NCI-H2081 treated with DMSO at 0.1 percent for 48 hours (cell line): ENCODE results near the gene HOXB4.

ENCODE experiments used
- DNase-seq: peaks from one replicate; lab custom pipeline; 2025; lab: John Stamatoyannopoulos, UW

The HOXB4 gene

DNA sequence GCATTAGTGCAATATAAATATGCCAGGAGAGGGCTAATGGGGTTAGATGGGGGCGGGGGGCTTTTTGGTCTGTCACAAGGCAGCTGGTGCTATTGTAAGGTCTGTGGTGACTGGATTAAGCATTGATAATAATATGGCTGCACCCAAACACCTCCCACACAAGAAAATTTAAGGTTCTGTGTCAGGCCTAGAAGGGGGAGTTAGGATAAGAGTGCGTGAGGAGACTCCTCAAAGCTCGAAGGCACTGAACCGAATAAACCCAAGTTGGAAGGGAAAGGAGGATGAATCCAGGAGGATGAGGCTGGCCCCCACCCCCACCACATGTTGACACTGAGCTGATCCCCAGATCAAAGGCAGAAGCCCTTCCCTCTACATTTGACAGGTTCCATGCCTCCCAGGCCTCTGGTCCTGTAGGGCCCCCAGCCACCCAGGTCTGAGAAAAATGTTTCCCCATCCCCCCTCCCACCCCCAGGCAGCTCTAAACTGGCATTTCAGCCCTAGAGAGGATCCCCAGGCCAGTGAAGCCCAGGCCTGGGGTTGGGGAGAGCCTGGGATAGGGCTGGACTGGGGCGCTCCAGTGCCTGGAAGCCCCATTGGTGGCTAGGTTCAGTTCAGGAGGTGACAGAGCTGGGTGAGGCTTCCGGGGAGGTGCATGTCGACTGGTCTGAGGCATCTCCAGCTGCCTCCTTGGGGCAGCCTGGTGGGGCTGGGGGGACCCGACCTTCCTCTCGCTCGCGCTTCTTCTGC is 49.0 kb downstream of the HOXB4 start:
- DNase-seq = no peak

DNA sequence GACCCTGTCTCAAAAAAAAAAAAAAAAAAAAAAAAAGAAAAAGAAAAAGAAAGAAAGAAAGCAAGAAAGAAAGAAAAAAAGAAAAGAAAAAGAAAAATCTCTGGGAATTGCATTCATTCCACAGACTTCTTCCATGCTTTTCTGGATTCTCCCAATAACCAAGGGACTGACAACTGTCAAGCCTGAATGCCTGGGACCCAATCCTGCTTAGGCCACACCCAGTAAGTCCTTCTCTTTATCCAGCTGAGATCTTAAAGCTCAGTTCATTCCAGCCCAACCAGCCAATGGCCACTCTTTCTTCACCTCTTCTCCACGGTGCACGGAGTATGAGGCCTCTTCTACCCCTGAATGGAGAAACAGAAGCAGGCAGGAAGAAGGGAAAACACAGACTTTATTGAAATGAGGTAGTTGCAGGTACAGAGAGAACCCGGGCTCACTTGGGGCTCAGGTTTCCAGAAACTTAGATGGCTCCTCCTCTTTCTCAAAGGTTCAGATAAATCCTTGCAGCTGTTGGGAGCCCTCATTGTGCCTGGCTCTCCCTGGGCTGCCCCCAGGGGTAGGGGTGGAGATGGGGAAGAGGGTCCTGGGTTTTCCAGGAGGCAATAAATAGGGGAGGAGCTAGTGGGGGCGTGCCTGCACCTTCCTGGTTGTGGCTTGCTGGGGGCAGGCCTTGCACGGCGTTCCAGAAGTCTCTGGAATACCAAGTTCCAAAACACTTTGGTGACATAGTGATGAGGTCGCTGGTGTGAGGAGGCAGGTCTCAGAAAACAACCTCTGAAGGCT is 49.8 kb downstream of the HOXB4 start:
- no peak for DNase-seq

DNA sequence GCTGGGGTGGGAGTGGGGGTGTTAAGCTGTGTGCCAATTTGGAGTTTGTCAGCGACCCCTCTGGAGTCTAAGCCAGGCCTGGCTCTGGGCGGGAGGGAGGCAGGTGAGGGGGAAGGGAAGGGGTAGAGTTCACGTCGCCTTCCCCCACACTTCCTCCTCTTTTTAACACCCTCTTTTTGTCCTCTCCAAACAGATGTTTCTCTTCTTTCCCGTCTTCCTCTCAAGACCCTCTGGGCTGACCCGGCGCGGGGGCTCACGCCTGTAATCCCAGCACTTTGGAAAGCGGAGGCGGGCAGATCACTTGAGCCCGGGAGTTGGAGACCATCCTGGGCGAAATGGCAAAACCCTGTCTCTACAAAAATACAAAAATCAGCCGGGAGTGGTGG is 50.6 kb downstream of the HOXB4 start:
- no peak for DNase-seq

DNA sequence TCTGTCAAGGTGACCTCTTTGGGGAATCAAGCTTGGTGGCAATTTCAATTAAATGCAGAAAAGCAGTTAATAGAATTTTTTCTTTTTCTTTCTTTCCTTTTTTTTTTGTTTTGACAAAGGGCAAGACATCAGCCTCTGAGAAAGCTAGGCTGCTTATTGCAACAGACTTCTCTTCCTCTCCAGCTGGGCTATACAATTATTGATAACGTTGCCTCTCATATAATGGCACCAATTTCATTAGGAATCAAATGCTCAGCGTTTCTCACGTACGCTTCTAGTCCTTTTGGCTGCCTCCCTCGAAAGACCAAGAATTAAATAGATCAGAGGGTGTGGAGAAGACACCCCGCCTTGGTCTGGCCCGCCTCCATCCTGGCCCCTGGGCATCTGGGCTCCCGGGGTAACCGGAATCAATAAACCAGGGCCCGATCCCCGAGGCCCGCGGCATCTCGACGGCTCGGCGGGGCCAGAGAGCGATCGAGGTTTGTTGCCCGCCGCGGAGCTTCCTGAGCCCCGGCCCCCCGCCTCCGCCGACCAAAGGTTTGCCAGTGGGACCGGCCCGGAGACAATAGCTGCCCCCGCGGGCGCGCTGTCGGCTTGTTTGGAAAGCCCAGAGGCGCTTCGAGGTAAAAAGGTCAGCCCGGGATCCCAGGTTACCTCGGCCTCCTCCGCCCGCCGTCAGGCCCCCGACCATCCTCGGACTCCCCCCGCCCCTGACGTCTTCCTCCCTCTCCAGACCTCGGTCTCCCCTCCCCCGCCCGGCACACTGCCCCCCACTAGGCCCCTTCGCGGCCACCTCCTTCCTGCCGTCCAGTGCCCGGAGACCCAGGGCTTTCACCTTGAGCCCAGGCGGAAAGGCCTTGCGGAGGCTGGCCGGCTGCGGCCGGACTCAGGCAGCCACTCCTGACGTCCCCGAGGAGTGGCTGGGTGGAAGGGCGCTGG is 51.3 kb downstream of the HOXB4 start:
- no peak for DNase-seq
